GM21526 (cell line): ENCODE data around the gene NKAIN2.

Experiments used
- ATAC-seq: cut with Tn5 transposase; IDR thresholded peaks from one replicate; pipeline ENCODE4 v1.9.1; 2021; ENCODE audit warnings: moderate library complexity; ENCODE audit not compliant: unreplicated experiment, low FRiP score

Gene NKAIN2

GRCh38 chr6:123803504-123804013 lies at the start of gene NKAIN2:
Gene NKAIN2 (plus strand): TSS chr6:123803865.
- peak; percentile 19 for ATAC-seq

DNA sequence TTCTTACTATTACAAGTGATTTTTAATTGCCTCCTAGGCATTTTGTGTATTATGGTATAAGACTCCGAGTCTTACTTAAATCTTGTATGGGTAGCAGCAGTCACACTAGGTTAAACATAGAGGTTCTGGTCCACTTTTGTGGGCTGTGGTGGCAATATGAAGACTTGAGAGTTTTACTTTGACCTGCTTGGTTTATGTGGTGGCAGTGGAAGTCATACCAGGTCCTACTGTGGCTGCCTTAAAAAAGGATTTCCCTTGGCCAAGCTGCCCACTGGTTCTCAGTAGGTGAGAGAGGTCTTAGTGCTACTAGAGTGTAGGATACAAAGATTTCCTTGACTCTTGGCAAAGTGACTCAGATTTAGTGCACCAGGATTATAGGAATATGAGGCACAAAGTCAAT lies 44.2 kb upstream of the NKAIN2 start:
- ATAC-seq, result no peak

- no peak for ATAC-seq
Observed at GRCh38 chr6:123763904-123764303, 39.8 kb upstream of the NKAIN2 start.

DNA sequence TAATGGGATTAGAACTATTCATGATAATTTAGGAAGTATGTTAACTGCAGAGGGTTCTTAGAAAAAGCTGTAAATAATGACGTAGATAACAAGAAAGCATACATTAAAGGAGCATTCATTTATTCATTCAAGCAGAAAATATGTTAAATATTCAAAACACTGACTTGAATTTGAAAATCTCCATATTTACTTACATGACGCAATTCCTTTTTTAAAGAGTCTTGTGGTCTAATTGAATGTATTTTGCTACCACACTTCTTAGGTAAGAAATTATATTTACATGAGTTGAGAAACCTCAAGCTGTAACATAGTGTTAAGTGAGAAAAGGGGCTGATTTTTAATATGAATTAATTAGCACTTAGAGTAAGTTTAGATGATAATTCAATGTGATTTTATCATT lies 38.9 kb upstream of the NKAIN2 start:
- no peak for ATAC-seq

DNA sequence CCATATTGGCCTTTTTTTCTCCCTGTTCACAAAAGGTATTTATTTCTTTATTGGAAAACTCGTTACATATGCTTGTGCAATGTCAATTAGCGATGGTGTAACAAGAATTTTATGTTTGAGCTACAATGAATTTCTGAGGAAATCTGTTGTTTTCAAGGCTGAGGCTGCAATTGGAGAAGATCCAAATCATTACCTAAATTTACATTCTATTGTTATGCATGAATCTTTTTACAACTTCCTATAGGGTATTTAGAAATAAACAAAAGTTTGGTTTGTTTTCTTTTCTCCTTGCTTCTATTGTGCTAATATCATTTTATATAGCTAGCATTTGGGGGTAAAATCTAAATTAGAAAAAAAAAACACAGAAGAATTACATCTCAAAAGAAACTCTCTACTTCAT lies 34.7 kb upstream of the NKAIN2 start:
- ATAC-seq, result no peak

DNA sequence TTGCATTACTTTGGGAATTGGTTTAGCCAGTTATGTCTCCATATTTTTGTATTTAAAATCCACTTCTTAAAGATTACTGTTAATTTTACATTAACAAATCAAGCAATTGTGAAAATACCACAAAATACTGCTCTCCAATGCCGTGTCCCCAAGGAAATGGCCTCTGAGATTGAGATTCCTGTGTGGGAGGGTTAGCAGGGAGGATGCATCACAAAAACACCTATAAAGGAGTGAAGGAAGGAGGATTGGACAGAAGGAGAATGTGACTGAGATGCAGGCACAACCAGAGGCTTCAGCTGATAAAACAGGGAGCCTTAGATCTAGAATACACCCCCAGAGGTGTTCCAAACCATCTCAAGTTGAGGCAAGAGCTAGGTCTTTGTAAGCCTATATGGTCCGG lies 34.2 kb upstream of the NKAIN2 start:
- no peak for ATAC-seq

GRCh38 chr6:123770247-123770949 lies 33.3 kb upstream of the NKAIN2 start:
- ATAC-seq, result peak; percentile 65

DNA sequence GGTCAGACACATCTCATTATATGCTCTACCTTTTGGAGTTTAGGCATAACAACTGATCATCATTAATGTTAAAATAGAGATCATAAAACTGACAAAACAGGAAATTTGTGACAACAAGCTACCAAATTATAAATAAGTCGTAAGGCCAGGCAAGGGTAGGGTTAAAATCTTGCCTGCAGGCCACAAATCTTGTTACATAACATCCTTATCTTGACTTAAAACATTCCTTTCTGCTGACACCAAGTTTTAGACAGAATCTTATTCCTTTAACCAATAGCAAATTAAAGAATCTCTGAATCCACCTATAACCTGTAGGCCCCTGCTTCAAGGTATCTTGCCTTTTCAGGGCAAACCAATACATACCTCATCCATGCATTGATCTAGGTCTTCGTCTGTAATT lies 32.5 kb upstream of the NKAIN2 start:
- no peak for ATAC-seq

- no peak for ATAC-seq
Observed at GRCh38 chr6:123777563-123777962, 26.1 kb upstream of the NKAIN2 start.

DNA sequence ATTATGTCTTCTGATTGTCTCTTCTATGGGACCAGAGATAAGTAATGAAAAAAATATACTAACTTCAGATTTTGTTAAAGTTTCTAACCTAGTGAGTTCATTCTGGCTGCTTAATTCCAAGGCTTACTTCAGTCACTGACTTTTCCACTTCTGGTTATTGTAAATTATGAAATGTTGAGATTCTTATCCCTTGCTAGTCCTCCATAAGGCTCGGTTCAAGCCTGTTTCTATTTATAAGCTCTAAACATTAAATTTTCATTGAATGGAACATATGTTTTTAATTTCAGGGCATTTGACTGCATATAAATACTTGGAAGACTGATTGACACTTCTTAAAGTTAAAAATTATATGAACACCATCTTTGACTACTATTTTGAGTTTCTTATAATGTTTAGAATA lies 23.6 kb upstream of the NKAIN2 start:
- ATAC-seq, result no peak

DNA sequence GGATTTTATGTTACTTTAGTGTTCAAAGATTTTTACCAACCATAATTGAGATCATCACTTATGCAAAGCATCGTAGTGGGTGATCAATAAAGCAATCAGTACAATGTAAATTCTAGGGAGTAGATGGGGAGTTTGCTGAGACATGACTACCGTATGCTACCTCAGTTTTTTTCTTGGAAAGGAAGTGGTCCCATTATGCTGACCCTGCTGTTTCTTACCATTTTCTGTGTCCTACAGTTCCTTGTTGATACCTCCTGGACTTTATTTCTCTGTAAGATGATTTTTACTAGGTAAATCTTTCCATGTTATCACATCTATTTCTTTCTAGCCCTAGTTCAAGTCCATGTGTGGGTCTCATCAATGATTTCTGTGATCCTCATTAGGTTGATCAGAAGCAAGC lies 19.3 kb upstream of the NKAIN2 start:
- ATAC-seq, result no peak

GRCh38 chr6:123785039-123785438 lies 18.6 kb upstream of the NKAIN2 start:
- no peak for ATAC-seq

DNA sequence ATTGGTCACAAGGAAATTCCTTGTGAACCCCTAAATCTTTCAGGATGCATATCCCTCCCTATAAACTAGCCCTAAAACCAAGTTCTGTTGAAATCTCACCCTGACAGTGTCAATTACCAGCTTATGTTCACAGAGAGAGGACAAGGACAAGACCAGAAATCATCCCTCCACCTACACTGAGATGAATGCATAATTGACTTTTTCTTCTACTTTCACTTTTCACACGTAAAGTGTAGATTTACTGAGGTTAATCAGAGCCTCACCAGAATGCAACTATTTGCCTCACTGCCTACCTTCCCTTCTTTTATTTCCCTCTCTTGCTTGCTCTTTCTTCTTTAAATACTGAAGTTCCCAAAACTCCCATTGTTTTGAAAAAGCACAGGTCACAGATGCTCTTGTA lies 15.3 kb upstream of the NKAIN2 start:
- no peak for ATAC-seq

- no peak for ATAC-seq
Observed at GRCh38 chr6:123794190-123794589, 9.5 kb upstream of the NKAIN2 start.

DNA sequence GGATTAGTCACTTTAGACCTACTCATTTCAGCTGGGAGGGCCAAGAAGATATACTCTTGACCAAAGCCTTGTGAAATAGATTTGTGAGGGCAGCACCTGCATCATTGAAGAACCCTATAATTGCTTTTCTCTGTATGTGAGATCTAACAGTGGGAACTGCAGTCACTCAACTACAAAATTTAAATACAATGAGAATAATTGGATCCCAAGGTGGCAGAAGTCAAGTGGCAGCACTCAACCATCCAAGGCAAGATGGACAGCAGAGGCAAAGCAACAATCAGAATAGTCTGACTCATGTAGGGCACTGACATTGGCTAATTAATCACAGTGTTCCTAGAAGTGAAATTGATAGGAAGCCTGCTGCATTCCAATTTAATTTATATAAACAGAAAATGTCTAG lies 8.9 kb upstream of the NKAIN2 start:
- ATAC-seq, result no peak

GRCh38 chr6:123801067-123801466 lies 2.6 kb upstream of the NKAIN2 start:
- ATAC-seq, result no peak

DNA sequence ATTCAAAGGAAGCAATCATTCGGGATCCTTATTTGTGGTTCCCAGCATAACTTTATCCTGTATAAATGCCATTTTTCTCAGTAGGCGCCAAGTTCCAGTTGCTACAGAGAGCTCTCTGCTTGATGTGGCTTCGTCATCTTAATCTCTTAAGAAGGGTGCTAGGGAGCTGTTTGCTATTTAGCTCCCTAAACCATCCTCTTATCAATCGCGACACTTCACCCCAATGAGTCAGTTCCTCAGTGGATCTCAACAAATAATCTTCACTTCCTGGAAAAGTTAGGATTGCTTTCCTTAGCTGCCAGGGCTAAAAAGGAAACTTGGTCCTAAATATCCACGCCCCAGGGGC lies 1.3 kb upstream of the NKAIN2 start:
- ATAC-seq, result peak; percentile 25

GRCh38 chr6:123802697-123803503 lies 765 bp upstream of the NKAIN2 start:
- peak; percentile 98 for ATAC-seq

GRCh38 chr6:123804014-123804786 lies 535 bp downstream of the NKAIN2 start:
- ATAC-seq, result no peak

GRCh38 chr6:123804787-123805540 lies 1.3 kb downstream of the NKAIN2 start:
- ATAC-seq, result no peak

- no peak for ATAC-seq
Observed at GRCh38 chr6:123805921-123806320, 2.3 kb downstream of the NKAIN2 start.
